Nephron (organoid): ENCODE results near the gene RBMS1.
"Not testable (repeated sequence)": the region's sequence is repeated elsewhere in the genome, so short reads cannot be mapped to it uniquely, and the experiment has no call there.

Source experiments
- H3K27ac Mint-ChIP-seq, 3 experiments: 2 replicates each; pipeline ENCODE4 v1.8.0; 2020; ENCODE audit warnings: mixed read lengths in 3 of 3, mild to moderate bottlenecking in 2 of 3, moderate library complexity in 1 of 3
- H3K27me3 Mint-ChIP-seq: 2 replicates; pipeline ENCODE4 v1.8.0; 2021; ENCODE audit warnings: low read depth, mild to moderate bottlenecking, moderate library complexity, mixed read lengths
- H3K36me3 Mint-ChIP-seq: 2 replicates; pipeline ENCODE4 v1.8.0; 2020; ENCODE audit warnings: low read depth, mixed read lengths
- H3K4me1 Mint-ChIP-seq: 2 replicates; pipeline ENCODE4 v1.8.0; 2020; ENCODE audit warnings: mixed read lengths
- H3K4me3 Mint-ChIP-seq, 3 experiments: 2 replicates each; pipeline ENCODE4 v1.8.0; 2020; ENCODE audit warnings: mild to moderate bottlenecking in 3 of 3, mixed read lengths in 3 of 3, moderate library complexity in 2 of 3
- H3K9me3 Mint-ChIP-seq: 2 replicates; pipeline ENCODE4 v1.8.0; 2020; ENCODE audit warnings: mixed read lengths
- CTCF ChIP-seq, 3 experiments: fragments of 200-600 bp; sonication (generic); IDR thresholded peaks; one replicate each; pipeline ENCODE4 v1.5.0; 2021; ENCODE audit warnings: antibody characterized with exemption in 3 of 3; ENCODE audit not compliant: unreplicated experiment in 3 of 3

The RBMS1 gene

GRCh38 chr2:160490733-160491685 is 2.6 kb downstream of the RBMS1 start:
- H3K27me3 Mint-ChIP-seq = no peaks in the 10 kb centered on the region
- no peak for TF ChIP-seq CTCF (IDR thresholded peaks at IDR 0.05; ENCODE audit: unreplicated experiment in 3 of 3)
- H3K27ac Mint-ChIP-seq = peak overlapping the region; percentile 96 to 97 (median 96)
- H3K4me1 Mint-ChIP-seq = peaks cover 46% of the 10 kb centered on the region
- no peaks in the 10 kb centered on the region for H3K36me3 Mint-ChIP-seq
- H3K9me3 Mint-ChIP-seq = no peaks in the 10 kb centered on the region
- H3K4me3 Mint-ChIP-seq = peak overlapping the region; percentile 86 to 94 (median 92)

GRCh38 chr2:160489111-160489510 is 4.5 kb downstream of the RBMS1 start:
- Mint-ChIP-seq H3K27me3 (no peaks in the 10 kb centered on the region), H3K27ac (peak overlapping the region in 1 of 3 experiments; percentile 18), H3K9me3 (no peaks in the 10 kb centered on the region), H3K36me3 (peaks cover 3% of the 10 kb centered on the region), H3K4me1 (peaks cover 45% of the 10 kb centered on the region), H3K4me3 (peak overlapping the region in 1 of 3 experiments; percentile 5)
- no peak for TF ChIP-seq CTCF (IDR thresholded peaks at IDR 0.05; ENCODE audit: unreplicated experiment in 3 of 3)

GRCh38 chr2:160488289-160488688 is 5.3 kb downstream of the RBMS1 start:
- H3K36me3 Mint-ChIP-seq, H3K27me3 Mint-ChIP-seq, H3K9me3 Mint-ChIP-seq, H3K4me3 Mint-ChIP-seq: not testable (repeated sequence)
- peak overlapping the region in 1 of 3 experiments; percentile 65 for H3K27ac Mint-ChIP-seq
- peaks cover 50% of the 10 kb centered on the region for H3K4me1 Mint-ChIP-seq

GRCh38 chr2:160486341-160486740 is 7.3 kb downstream of the RBMS1 start:
- no peak overlapping the region for H3K27ac Mint-ChIP-seq
- H3K27me3 Mint-ChIP-seq = no peaks in the 10 kb centered on the region
- no peaks in the 10 kb centered on the region for H3K9me3 Mint-ChIP-seq

GRCh38 chr2:160484859-160485520 is 8.6 kb downstream of the RBMS1 start:
- Mint-ChIP-seq H3K9me3 (no peaks in the 10 kb centered on the region), H3K4me3 (no peak overlapping the region), H3K4me1 (peaks cover 41% of the 10 kb centered on the region), H3K27me3 (no peaks in the 10 kb centered on the region), H3K27ac (peak overlapping the region; percentile 30 to 54 (median 37)), H3K36me3 (peaks cover 3% of the 10 kb centered on the region)
- no peak for TF ChIP-seq CTCF (IDR thresholded peaks at IDR 0.05; ENCODE audit: unreplicated experiment in 3 of 3)

More at GRCh38 chr2:160486341-160486740, 7.3 kb downstream of the RBMS1 start:
- TF ChIP-seq CTCF (IDR thresholded peaks at IDR 0.05; ENCODE audit: unreplicated experiment in 3 of 3) = no peak
- H3K4me1 Mint-ChIP-seq = peaks cover 55% of the 10 kb centered on the region
- H3K4me3 Mint-ChIP-seq = no peak overlapping the region
- H3K36me3 Mint-ChIP-seq = peaks cover 3% of the 10 kb centered on the region

GRCh38 chr2:160482673-160483072 is 10.9 kb downstream of the RBMS1 start:
- Mint-ChIP-seq H3K27me3 (no peaks in the 10 kb centered on the region), H3K9me3 (no peaks in the 10 kb centered on the region)

More at GRCh38 chr2:160482673-160483072, 10.9 kb downstream of the RBMS1 start:
- Mint-ChIP-seq H3K36me3 (peaks cover 12% of the 10 kb centered on the region), H3K4me3 (no peak overlapping the region), H3K4me1 (peaks cover 50% of the 10 kb centered on the region), H3K27ac (peak overlapping the region; percentile 21 to 64 (median 48))
- TF ChIP-seq CTCF (IDR thresholded peaks at IDR 0.05; ENCODE audit: unreplicated experiment in 3 of 3) = no peak
